A172 (cell line): Measurements from ENCODE around the gene NUP188. TPM values are rescaled to one million over a fixed set of nuclear protein-coding genes. Genes with fewer than 3 reads are reported as not detected.

Source experiments
- DNase-seq: peaks from one replicate; pipeline ENCODE4 v3.0.0-alpha.2; 2015; ENCODE audit warnings: low spot score
- total RNA-seq: library from RNA; depleted of rRNA; stranded (reverse); fragments of >200 nt; shearing (Covaris generic); gene quantifications from 2 replicates; pipeline ENCODE4 v1.2.3, GENCODE V29; 2014; rRNA removed

Gene NUP188
- 57.4 and 76.4 TPM in 2 replicates for total RNA-seq

DNA sequence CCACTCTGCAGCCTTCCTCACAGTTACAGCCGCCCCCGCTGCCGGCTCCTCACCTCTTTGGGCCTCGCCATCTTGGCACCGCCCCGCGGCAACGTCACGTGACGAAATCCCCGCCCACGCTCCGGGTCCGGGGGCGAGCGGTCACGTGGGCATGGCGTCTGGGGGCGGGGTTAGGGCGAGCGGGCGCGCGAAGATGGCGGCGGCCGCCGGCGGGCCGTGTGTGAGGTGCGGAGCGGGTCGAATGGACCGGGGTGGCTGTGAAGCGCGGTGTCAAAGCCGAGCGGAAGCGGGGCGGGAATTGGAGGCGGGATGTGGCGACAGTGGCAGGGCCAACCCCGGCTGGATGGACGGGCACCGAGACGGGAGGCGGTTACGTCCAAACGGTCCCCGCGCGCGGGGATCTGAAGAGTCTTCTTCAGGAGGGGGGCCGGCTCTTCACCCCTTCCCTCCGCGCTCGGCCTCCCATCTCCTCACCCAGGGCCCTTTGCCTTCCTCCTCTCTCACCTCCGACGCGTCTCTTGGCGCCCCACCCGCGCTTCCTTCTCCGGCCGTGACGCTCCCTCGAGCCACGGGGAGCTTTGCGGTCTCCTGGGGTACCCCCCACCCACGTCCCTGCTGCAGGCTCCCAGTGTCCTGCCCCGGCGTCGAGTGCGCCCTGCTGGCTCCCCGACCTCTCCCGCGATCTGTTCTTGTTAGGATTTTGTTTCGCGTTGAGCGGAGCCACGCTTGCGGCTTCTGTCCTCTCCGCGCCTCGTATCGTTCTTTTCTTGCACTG lies at the start of gene NUP188, which contains the start of gene DOLK:
Gene NUP188 (plus strand): TSS at position 173 of the 775 bp plus-strand sequence. CDS start 21 bp downstream, at position 194.
Gene DOLK (minus strand): TSS at position 77 of the 775 bp plus-strand sequence. CDS start 300 bp downstream, outside the sequence.
- DNase-seq: peak; percentile 80

- no peak for DNase-seq
Measured at GRCh38 chr9:128898382-128898781, 49.1 kb upstream of the NUP188 start.

GRCh38 chr9:128898845-128899565 lies 48.5 kb upstream of the NUP188 start:
- DNase-seq: no peak

- DNase-seq: peak; percentile 78
Measured at GRCh38 chr9:128899566-128900322, 47.8 kb upstream of the NUP188 start.

DNA sequence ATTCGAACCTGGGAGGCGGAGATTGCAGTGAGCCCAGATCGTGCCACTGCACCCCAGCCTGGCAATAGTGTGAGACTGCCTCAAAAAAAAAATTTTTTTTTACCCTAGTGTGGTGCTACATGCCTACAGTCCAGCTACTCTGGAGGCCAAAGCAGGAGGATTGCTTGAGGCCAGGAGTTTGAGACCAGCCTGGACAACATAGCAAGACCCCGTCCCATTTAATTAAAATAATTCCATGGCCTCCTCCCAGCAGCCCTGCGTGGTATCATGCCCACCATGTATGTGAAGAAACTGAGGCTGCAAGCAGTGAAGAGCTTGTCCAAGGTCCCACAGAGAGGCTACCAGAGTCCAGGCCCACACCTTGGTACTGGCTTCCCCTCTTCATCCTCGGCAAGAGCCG lies 46.1 kb upstream of the NUP188 start:
- no peak for DNase-seq

- no peak for DNase-seq
Measured at GRCh38 chr9:128901822-128902221, 45.7 kb upstream of the NUP188 start.

- peak; percentile 93 for DNase-seq
Measured at GRCh38 chr9:128902351-128903078, 45.0 kb upstream of the NUP188 start.

DNA sequence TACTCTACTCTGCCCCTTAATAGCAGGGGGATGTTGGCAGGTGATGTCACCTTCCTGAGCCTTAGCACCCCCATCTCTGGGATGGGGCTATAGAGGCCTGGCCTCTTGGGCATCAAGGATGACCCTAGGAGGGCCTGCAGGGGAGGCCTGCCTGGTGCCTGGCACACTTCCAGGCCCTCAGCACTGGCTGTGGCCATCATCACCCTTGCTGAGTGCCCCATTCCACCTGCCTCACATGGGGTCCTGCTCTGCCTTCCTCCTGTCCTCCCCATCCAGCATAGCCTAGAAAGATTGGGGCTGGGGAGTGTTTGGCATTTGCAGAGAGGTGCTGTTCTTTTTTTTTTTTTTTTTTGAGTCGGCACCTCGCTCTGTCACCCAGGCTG lies 44.4 kb upstream of the NUP188 start:
- no peak for DNase-seq

GRCh38 chr9:128903871-128904620 lies 43.5 kb upstream of the NUP188 start:
- peak; percentile 71 for DNase-seq

- DNase-seq: no peak
Measured at GRCh38 chr9:128905964-128906363, 41.5 kb upstream of the NUP188 start.

GRCh38 chr9:128906741-128907140 lies 40.8 kb upstream of the NUP188 start:
- DNase-seq: no peak

DNA sequence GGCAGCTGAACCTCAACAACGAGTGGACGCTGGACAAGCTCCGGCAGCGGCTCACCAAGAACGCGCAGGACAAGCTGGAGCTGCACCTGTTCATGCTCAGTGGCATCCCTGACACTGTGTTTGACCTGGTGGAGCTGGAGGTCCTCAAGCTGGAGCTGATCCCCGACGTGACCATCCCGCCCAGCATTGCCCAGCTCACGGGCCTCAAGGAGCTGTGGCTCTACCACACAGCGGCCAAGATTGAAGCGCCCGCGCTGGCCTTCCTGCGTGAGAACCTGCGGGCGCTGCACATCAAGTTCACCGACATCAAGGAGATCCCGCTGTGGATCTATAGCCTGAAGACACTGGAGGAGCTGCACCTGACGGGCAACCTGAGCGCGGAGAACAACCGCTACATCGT lies 39.1 kb upstream of the NUP188 start:
- no peak for DNase-seq

GRCh38 chr9:128909859-128910258 lies 37.6 kb upstream of the NUP188 start:
- no peak for DNase-seq

DNA sequence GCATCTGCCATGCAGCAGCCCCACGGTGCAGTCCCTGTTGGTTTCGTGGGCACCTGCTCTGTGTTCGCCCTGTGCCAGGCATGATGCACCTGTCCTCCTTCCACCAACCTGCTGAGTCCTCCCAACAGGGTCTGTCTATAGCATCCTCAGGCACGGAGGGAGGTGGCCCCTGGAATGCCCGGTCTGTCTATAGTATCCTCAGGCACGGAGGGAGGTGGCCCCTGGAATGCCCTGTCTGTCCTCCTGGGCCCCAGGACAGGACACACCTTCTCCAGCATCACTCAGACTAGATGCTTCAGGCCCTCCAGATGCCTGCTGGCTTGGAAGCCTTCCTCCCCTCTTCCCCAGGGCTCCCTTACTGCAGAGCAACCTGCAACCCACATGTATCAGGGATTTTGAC lies 36.6 kb upstream of the NUP188 start:
- peak; percentile 56 for DNase-seq

DNA sequence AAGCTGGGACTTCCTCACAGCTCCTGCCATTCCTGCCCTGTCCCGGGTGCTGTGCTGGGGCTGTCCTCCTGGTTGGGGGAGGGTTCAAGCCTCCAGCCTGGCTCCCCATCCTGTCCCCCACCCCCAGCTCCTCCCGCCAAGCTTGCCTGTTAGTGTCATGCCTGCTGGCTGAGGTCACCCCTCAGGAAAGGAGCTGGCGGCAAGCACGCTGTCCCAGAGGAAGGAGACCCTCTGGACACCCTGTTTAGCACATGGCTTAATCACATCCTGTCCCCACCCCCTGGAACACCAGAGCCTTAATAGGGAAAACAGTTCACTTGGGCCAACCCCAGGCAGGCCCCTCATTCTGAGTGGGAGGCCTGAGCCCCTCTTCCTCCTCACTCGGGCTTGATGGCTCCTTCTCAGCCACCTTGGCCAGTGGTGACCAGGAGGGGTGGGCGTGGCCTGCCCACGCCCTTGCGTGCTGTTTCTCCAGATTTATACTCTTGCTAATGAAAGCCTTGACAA lies 35.9 kb upstream of the NUP188 start:
- peak; percentile 96 for DNase-seq

- DNase-seq: peak; percentile 95
Measured at GRCh38 chr9:128912270-128912853, 35.1 kb upstream of the NUP188 start.

DNA sequence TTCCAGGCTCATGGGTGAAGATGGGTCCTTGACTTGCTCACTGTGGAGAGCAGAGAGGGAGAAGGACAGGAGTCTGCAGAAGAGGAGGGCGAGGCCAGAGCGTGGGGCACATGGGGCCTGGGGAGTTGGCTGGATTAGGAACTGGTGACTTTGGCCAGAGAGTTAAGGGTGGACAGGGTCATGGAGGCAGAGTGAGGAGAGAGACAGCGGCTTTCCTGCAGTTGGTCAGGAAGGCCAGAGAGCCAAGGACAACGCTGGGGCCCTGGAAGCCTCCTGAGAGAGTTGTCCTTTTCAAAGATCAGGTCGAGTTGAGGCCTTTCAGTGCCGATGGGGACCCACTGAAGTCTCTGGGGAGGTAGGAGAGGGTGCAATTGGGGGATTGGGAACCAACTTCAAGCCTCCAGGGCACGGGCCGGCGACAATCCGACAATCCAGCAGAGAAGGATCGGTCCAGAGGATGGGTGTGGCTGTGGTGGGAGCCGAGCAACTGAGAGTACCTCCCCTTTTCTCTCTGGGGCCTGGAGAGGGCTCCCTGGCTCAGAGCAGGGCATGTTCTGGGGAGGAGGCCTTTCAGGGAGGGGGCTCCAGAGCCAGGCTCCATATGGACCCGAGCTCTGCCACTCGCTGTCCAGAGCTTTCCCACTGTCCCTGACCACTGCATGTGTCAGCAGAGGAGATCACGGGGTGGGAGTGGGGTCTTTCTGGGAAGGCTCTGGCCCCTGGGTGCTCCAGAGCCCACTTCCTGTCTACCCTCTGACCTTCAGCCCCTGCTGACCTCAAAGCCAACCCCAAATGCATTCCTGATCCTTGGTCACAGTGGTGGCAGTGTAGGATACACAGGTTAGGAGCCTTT lies 34.2 kb upstream of the NUP188 start:
- no peak for DNase-seq

- no peak for DNase-seq
Measured at GRCh38 chr9:128913995-128914772, 33.3 kb upstream of the NUP188 start.
